Activated T-helper 1 cell treated with anti-CD3 and anti-CD28 coated beads, Interleukin-2, amount 50 U/mL, for 16 hours (primary cell): ENCODE measurements around the gene SAXO1.
"Not testable (repeated sequence)": the region's sequence is repeated elsewhere in the genome, so short reads cannot be mapped to it uniquely, and the experiment has no call there.

Source experiments
- DNase-seq, 2 donors: peaks; one replicate each; pipeline ENCODE4 v3.0.0-alpha.2; 2020; ENCODE audit warnings: low read depth in 1 of 2, low spot score in 1 of 2

Gene SAXO1

DNA sequence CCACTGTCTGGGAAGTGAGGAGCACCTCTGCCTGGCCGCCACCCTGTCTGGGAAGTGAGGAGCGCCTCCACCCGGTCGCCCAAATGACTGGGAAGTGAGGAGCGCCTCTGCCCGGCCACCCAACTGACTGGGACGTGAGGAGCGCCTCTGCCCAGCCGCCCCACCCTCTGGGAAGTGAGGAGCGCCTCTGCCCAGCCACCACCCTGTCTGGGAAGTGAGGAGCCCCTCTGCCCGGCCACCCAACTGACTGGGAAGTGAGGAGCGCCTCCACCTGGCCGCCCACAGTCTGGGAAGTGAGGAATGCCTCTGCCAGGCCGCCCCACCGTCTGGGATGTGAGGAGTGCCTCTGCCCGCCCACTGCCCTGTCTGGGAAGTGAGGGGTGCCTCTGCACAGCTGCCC is 32.9 kb downstream of the SAXO1 start:
- no peak for DNase-seq

DNA sequence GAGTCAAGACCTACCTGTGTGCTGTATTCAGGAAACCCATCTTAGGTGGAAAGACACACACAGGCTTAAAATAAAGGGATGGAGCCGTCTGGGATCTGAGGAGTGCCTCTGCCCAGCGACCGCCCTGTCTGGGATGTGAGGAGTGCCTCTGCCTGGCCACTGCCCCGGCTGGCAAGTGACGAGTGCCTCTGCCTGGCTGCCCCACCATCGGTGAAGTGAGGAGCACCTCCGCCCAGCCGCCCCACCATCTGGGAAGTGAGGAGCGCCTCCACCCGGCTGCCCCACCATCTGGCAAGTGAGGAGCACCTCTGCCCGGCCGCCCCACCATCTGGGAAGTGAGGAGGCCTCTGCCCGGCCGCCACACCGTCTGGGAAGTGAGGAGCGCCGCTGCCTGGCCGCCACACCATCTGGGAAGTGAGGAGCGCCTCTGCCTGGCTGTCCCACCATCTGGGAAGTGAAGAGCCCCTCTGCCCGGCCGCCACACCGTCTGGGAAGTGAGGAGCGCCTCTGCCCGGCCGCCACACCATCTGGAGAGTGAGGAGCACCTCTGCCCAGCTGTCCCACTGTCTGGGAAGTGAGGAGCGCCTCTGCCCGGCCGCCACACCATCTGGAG is 33.7 kb downstream of the SAXO1 start:
- no peak for DNase-seq

DNA sequence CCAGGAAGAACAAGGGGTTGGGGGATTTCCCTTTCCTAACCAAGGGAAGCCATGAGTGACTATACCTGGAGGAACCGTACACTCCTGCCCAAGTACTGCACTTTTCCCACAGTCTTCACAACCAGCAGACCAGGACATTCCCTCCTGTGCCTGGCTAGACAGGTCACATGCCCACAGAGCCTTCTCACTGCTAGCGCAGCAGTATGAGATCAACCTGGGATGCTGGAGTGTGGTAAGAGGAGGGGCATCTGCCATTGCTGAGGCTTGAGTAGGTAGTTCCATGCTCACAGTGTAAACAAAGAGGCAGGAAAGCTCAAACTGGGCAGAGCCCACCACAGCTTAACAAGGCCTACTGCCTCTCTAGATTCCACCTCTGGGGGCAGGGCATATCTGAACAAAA is 35.9 kb downstream of the SAXO1 start:
- no peak for DNase-seq

DNA sequence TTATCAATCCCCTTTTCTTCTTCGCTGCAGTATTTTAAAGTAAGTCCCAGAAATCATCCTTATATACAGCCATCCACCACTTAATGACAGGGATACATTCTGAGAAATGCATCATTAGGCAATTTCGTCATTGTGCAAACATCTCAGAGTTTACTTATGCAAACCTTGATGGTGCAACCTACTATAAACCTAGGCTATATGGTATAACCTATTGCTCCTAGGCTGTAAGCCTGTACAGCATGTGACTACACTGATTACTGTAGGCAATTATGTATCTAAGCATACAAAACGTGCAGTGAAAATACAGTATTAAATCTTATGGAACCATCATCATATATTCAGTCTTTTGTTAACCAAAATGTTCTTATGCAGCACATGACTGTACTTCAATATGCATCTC is 36.8 kb downstream of the SAXO1 start:
- no peak for DNase-seq

DNA sequence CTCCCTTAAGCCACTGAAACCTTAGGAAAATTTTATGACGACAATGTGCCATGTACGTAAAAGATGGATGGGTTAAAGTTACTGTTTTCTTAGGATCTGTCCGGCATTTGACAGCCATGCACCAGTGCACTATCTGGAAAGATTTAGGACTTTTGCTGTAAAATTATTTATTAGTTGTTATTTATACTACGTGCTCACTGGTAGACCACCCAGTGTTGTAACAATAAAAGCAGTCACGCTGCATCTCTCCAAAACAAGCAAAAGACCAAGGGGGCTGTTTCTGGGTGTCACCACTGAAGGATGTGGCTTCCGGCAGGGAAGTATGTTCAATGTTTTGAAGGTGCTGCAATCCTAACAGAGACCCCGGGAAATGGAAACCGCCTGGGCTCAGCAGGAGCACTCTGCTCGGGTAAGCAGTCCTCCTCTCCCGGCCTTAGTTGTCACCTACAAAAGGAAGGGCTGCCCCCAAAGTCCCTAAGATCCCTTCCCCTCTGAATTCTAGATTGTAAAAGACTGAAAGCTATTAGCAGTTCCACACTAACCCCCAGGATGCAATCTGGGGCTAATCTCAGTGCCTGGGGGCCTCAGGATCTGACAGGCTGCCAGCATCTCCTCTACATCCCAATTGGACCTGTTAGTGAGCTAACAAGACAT is 38.6 kb downstream of the SAXO1 start:
- DNase-seq, result no peak

DNA sequence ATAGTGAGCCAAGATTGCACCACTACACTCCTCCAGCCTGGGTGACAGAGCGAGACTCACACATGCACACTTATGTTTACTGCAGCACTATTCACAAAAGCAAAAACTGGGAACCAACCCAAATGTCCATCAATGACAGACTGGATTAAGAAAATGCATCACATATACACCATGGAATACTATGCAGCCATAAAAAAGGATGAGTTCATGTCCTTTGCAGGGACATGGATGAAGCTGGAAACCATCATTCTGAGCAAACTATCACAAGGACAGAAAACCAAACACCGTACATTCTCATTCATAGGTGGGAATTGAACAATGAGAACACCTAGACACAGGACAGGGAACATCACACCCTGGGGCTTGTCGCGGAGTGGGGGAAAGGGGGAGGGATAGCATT is 41.8 kb downstream of the SAXO1 start:
- not testable (repeated sequence) for DNase-seq

DNA sequence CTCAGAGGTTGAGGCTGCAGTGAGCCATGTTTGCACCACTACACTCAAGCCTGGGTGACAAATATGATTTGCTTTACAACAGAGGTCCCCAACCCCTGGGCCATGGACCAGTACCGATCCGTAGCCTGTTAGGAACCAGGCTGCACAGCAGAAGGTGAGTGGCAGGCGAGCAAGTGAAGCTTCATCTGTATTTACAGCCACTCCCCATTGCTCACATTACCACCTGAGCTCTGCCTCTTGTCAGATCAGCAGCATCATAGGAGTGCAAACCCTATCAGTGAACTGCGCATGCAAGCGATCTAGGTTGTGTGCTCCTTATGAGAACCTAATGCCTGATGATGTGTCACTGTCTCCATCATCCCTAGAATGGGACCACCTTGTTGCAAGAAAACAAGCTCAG is 42.5 kb downstream of the SAXO1 start:
- DNase-seq, result no peak

DNA sequence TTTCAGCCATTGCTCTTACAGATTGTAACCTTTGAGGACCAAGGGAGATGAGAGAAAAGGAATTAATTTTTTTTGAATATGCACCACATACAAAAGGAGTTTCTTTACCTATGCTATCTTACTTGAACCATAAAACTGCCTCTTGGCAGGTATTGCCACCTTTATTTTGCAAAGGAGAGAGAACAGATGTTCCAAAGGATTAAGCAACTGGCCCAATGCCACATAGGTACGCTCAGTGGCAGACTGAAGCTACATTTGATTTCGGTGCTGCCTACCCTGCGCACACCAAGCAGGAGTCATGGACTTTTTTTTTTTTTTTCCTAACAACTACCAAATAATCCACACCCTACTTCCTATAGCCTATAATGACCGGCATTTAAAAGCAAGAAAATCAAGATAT is 43.1 kb downstream of the SAXO1 start:
- no peak for DNase-seq

DNA sequence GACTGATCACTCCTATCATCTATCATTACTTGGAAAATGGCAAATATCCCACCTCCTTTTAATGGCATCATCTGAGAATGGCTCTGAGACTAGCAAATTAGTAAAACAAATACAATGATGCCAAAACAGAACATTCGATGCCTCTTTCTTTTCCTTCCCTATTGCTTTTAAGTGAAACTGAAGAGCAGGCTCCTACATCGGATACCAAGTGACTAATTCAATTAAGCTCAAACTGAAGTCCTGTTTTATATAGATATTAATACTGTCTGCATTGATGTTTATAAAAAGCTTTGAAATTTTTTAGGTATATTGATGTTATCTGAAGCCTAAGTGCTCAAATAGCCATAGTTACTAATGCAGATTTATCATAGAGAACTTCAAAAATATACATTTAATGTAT is 43.9 kb downstream of the SAXO1 start:
- DNase-seq, result no peak

DNA sequence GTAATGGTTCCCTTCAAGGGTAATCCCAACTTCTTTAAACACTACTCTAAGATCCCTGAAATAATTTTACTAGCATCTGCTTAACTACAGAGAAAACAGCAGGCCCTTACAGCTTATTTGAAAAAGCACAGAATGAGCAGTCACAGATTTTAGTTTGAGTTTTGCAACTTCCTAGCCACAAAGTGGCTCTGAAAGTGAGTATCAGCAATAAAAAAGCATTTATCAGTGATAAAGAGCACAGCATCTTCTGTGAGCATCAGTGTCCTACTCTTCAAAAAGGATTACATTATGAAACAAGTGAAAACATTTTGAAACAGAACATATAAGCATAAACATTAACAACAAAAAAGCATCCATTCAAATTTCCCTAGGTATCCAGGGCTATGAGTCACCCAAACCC is 45.0 kb downstream of the SAXO1 start:
- no peak for DNase-seq

DNA sequence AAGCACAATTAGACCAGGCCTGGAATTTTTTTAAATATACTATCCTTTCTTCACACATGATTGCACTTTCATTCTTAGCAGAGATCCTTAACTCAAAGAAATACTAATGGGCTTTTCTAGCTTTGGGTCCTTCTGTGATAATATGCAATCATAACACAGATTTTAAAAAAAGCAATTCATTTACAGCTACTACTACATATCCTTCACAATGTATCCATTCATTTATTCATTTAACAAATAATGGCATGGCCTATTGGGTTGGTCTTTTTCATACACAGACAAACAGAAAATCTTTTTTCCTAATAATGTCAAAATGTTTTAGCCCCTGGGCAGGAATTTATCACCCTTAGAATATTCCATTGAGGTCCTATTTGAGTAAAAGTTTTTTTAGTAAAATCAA is 47.0 kb downstream of the SAXO1 start:
- DNase-seq, result no peak

DNA sequence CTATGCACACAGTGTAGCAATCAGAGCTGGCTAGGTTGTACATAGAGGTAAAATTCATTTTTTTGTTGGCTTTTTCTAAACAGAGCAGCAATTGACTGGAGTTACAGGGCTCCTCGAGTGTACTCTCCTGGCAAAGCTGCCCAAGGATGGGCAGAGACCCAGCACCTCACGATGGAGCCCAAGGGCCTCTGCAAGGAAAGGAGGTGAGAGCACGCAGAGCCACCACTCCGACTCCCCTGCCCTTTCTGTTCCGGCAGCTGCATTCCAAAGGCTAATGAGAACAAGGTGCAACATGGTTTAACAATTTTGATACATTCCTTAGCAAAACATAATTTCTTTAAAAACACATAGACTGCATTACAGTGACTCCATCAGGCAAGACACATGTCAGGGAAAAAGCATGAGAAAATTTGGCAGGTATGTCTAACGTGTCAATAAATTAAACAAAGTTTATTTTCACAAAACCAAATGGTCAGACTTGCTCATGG is 47.5 kb downstream of the SAXO1 start:
- DNase-seq, result no peak

DNA sequence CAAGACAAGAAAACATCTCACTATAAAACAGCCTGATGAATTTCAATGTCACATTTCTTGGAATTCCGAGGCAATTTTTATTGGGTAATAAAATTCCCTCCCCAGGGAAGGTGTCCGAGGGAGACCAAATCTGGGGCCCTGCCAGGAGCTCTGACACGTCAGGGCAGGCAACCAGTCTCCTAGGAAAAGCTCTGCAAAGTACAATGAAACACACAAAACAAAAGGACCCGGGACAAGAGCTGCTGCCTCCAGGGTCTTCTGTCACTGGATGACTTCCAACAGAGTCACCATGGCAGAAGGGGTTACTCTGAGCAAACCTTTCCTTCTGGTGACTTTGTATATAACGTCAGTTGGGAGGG is 50.8 kb downstream of the SAXO1 start:
- DNase-seq, result no peak

DNA sequence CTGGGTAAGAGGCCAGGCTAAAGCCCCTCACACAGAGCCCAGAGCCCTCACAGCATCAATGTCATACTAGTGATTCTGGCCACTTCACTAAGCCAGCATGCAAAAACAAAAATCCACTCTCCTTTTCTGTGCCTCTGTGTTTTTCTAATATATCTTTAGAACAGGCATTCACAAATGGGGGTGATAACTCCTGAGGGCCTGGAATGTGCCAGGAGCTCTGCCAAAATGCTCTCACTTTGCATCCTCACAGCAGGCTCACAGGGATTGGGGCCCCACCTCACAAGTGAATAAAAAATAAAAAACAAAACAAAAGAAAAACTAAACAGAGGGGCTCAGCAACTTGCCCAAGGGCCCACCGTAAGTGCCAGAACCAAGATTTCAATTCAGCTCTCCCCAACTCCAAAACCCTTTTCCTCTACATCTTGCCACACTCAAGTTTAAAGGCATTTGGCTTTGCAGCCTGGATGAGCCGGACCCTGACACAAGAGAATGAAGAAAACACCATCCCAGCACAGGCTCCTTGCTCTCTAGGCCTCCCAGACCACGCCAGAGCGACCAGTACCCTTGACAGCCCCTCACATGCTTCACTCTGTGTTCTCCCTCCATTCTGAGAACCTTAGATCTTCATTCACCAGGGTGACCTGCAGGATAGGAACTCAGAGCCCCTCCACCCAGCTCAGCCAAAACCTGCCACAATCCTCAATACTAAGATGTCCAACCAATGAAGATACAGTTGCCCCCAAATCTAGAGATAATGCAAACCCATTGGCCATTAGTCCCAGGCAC is 51.3 kb downstream of the SAXO1 start:
- DNase-seq, result no peak

DNA sequence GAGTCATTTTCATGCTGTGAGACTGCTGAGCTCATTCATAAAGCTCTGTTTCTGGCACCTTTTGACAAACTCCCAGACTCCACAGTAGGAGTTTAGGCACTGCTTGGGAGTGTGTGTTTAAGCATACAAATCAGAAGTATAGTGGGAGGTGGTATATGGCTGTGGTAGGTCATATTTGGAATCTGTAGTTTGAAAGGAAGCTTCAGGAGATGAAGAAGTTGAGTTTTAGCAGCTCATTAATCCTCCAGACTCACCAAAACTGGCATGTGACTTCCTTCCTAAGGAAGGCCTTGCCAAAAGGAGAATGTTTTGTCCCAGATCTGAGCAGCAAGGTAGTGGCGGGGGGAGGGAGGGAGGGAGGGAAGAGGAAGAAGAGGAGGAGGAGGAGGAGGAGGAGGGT is 52.8 kb downstream of the SAXO1 start:
- no peak for DNase-seq

DNA sequence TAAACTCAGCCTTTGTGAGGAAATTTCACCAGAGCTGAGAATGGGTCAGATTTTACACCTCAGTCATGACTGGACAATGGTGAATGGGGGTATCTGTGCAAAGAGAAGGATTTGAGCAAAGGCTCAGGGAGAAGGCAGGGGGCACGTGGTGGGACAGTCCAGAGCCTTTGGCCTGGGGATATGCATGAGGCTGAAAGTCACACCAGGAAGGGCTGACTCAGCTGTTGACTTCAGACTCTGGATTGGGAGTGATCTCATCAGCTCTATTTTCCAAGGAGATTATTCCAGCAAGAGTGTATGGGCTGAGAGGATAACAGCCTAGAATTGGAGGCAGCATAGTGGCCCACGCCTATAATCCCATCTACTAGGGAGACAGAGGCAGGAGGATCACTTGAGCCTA is 53.6 kb downstream of the SAXO1 start:
- DNase-seq, result no peak

DNA sequence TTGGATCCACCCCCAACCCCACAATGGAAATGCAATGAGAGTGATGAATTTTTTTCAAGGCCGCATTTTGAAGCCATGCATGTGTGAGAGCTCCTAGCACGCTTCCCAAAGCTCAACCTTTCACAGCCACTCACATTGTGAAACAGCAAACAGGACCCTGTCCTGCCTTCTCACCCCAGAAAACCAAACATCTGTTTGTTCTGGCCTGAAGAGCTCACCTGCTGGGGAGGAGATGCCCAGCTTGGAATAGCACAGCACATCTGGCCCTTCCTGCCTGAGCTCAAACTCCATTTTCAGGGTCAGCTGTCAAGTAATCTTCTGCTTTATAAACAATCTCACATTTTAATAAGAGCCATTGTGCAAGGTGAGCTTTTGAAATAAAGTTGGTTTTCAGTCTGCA is 54.8 kb downstream of the SAXO1 start:
- DNase-seq, result no peak

DNA sequence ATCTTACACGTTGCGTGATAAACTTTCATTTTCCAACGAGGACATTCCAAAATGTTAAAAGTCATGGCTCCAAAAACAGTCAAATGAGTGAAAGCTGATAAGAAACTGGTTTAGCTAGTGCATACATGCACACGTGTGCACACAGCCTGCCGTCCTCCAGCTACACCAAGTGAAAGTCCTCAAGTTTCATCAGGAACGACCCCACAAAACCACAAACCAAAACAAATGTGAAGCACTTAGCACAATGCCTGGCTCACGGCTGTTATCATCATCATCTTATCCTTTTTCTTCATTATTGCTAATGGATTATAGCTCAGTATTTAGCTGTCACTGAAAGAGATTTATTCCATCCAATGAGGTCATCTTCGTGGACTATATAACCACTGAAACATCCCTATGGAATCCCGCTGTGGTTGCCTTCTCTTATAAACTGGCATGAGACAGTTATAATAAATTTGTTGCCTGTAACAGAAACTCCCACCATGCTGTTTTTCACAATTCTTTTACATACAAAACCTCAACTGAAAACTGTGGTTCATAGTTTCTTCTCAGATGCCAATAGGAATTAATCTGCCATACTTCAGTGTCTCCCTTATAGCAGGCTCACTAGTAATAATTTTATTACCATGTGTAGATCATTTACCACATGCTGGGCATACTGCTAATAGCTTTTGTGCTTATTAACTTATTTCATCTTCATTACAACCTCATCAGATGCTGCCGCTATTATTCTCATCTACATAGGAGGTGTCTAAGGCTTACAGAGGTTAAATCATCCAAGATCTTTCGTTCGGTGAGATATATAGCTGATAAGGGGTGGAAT is 56.1 kb downstream of the SAXO1 start:
- DNase-seq, result no peak

DNA sequence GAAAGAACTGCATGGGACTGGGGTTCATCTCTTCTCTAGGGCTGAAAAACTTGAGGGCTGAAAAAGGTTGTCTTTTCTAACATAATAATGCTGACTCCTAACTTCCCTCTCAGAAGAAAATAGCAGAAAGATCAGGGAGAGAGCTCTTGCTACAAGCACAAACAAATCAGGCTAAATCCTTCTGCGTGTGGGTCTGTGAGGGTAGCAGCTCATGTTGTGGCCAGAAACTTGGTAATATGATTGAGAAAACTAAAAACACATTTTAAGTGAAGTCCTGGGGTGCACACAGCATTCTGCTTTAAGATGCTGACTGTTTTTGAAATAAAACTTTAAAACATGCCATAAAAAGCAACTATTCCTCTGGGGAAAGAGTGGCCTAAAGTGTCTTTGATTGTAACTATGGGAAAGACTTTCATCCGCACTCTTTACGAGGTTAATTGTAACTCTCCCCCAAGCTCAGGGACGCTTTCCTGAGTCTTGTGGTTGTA is 56.7 kb downstream of the SAXO1 start:
- no peak for DNase-seq

DNA sequence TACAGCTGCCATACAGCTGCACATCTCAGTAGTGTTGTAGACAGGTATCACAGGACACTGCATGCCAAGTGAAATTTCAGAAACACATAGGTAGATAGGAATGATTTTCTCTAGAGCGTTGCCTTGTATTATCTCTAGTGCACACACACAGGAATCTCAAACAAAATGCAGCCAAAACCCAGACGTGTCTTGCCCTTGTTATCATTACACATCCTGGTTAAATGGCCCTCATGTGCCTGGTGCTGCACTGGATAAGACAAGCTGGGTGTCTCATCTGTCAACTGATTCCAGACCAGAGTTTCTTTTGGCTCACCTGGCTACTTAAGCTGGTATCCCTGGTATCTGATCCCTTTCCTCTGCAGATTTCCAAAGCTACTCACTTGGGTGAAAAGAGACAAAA is 59.7 kb downstream of the SAXO1 start:
- no peak for DNase-seq

DNA sequence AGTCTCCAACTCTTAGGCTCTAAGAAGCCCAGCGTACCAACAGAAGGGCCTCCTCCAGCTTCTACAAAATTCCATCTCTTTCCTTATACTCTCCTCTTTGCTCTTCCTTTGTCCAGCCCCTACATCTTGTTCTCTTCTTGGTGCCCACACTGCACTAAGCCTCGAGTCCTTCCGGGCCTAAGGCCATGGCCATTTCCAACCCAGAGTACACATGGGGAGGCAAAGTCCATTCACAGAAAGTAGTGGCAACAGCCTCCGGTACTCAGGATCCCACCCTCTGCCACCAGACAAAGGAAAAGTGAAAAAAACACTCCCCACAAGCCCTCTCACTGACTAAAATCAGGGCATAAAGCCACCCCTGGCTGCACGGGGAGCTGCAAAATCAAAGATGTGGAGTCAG is 60.3 kb downstream of the SAXO1 start:
- no peak for DNase-seq

DNA sequence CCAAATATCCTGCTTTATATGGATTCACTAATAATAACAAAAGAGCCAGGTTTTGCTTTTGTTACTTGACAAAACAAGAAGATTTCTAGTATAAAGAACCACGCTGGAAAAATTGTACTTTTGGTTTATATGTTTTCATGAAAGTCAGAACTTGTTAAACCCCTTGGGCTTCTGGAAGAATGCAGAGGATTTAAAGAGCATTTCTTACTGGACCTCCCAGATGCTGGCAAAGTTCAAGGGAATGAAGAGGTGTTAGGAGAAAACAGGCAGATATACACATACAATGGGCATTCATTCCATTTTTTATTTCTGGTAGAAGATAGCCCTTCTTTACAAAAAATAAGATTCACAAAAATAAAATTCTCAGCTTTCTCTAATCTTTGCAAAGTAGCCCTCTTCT is 61.1 kb downstream of the SAXO1 start:
- no peak for DNase-seq
